Stimulated activated CD8-positive, alpha-beta memory T cell treated with anti-CD3 and anti-CD28 coated beads, Interleukin-15, amount 100 ng/mL, for 48 hours (primary cell): ENCODE results near the gene TMOD2.

Experiments used
- DNase-seq, 2 donors: peaks; one replicate each; pipeline ENCODE4 v3.0.0-alpha.2; 2020; ENCODE audit warnings: low read depth in 2 of 2

The TMOD2 gene

DNA sequence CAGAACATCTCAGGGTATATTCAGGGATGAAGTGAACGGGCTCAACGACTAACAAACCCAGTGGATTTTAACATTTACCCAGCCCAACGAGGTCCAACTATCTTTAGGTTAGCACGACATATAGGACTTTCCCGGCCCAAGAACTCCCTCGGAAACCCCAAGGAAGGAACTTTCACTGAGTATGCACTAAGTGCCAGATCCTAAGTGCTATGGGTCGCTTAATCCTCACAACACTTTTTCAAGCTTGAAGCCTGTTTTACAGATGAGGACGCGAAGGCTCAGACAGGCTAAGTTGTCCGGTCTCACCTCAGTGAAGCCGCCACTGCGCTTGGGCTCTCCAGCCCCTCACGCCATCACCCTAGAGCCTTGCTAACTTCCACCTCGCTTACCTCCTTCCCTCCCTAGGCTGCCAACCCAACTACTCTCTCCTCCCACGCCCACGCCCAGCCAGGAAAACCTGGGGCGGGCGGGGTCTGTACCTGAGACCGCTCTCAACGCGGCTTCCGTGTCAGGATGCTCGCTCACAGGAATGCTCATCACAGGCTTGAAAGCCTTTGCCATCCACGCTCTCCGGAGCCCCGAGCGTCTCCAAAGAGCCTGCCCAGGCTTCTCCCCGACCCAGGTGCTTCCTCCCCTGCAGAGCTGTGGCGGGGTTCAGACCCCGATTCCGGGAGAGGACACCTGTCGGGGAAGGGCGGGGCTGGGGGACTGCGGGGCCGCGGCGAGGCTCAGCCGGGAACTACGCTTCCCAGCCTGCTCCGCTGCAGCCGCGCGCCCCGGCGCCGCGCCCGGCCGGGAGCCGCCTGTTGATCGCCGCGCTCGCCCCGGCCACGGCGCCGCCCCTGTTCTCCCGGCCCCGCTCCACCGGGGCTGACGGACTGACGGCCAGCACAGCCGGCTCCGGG lies at the start of gene TMOD2:
Gene TMOD2 (plus strand): TSS at position 806 of the 905 bp plus-strand sequence. CDS start 14,845 bp downstream, outside the sequence.
- DNase-seq = peak in 1 of 2 donors; percentile 44

- DNase-seq = no peak
Observed at GRCh38 chr15:51702710-51703109, 48.7 kb upstream of the TMOD2 start.

DNA sequence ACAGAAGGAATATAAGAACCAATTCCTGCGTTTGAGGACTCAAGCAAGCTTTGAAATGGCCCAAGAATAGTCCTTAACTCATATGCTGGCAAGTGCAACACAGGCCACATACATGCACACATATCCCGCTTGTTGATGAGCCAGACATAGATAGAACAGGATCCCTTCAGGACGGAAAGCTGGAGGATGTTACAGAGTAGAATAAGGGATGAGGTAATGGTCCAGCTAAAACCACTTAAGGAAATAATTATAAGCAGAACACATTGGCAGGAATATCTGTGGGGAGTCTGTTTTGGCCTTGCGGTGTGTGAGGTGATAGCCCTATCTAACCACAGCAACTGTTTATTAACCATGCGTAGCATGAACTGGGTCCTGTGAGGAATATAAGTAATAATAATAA lies 45.1 kb upstream of the TMOD2 start:
- DNase-seq = no peak

DNA sequence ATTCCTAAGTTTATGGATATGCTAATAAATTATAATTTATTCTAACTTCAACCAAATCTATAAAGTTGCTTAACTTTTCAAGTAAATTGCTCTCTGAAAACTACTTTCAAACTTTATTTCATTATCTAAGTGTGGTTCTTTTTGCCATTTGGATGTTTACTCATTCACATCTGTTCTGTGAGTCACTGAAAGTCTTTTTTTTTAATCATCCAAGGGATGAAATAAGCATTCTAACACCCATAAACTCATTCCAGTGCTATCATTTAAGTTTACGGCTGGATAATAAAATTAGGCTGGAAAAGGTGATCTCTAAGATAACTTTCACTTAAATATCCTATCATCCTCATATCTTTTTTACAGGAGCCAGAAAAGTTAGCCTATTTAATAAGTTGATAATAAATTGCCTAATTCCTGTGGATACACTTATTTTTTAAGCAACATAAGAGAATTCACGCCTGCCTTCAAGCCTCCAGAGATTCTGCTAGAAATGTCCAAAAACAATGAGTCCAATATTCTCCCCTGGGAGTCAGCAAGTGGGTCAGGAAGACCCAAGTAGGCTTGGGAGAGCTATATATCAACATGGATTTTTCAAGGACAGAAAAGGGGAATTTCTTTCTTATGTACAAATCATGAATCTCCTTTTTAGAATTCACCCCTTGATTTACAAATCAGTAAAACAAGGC lies 44.3 kb upstream of the TMOD2 start:
- no peak for DNase-seq

- no peak for DNase-seq
Observed at GRCh38 chr15:51708013-51708412, 43.4 kb upstream of the TMOD2 start.

- DNase-seq = no peak
Observed at GRCh38 chr15:51709031-51709430, 42.4 kb upstream of the TMOD2 start.

DNA sequence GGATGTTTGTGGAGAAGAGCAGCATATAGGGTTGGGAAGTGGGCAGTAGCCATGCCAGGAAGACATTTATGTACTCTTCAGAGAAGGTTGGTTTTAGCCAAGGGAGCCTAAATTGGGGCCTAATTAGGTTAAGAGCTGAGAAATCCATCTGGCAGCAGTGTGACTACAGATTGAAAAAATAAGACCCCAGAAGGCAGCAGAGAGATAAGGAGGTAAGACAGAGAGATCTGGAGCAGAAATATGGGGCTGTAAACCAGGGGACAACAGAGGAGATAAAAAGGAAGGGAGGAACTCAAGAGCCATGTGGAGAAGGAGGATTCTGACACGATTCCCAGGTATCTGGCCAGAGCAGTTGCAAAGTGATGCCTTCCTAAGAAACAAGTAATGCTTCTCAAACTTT lies 37.2 kb upstream of the TMOD2 start:
- DNase-seq = no peak

DNA sequence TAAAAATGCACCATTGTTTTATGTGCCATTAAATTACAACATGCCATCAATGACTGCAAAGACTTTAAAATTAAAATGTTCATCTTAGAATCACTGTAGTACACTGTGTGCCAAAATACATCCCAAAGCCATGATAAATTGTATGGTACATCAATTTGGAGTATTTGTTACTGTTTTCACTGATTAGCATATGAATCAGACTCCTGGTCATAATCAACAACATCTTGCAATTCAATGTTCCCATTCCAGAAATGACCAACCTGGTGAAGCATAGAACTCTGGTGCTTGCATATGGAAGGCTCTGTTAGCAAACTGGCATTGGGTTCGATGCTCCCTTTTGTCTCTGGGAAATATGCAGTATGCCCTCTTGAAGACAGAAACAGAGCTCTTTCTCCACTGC lies 36.5 kb upstream of the TMOD2 start:
- no peak for DNase-seq

- DNase-seq = no peak
Observed at GRCh38 chr15:51718219-51718618, 33.2 kb upstream of the TMOD2 start.

DNA sequence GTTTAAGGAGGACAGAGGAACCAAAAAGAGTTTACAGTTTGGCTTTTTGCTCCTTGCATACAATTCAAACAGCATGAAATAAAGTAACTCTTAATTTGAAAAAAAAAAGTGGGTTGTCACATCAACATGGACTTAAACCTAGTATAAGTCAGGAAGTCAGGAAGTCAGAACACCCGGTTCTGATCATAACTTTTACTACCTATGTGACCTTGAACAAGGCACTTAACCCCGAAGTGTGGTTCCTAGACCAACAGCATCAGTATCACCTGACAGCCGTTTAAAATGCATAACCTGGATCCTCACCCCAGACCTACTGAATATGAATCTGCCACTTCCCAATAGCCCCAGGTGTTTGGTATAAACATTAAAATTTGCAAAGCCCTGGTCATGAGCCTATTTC lies 32.7 kb upstream of the TMOD2 start:
- DNase-seq = no peak

DNA sequence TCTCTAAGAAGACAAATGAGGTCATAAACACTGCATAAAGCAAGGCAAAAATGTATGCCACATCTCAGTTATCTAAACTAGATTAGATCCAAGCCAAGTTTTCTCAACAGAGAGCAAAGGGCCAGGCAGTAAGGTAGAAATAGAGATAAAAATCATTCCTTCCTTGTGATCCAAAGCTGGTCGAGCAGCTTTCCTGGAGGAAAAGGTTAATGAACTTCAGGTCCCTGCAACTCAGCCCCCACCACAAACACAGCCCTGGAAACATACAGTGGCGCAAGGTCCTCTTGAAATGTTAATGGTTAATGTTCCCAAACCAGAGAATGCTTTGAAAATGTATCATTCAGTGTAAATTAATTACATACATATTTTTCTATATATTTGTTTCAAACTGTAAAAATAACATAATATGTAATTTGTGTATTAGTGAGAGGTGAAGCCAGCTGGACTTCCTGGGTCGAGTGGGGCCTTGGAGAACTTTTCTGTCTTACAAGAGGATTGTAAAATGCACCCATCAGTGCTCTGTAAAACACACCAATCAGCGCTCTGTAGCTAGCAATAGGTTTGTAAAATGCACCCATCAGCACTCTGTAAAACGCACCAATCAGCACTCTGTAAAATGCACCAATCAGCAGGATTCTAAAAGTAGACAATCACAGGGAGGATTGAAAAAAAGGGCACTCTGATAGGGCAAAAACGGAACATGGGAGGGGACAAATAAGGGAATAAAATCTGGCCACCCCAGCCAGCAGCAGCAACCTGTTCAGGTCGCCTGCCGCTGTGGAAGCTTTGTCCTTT lies 31.0 kb upstream of the TMOD2 start:
- no peak for DNase-seq

DNA sequence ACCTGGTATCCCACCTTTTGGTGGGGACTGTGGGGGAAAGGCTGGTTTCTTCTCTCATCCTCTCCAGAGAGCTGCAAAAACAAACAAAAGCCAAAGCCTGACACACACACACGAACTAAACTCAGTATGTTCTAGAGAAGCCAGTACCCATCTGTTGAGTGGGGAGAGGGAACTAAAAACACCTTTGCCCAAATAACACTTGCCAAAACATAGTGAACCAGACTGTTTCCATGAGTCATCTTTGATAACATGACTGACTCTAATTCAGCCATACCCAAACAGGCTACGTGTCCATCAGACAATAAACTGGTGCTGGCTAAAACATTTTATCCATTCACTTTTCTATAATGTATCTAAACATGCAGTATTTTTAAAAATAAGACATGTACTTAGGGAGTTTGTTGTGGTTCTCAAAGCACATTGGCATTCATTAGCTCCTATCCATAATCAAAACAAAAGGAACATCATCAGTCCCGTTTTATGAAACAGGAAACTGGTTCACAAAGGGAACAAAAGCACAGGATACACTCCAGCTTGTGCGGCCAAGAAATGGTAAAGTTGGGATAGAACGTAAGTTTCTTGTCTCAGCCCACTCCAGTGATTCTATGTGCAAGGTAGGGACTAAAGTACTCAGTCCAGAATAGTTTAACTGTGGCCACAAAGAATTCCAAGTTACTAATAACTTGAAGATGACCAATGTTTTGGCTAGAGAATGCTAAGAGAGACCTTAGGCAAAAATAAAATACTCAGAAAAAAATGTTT lies 30.0 kb upstream of the TMOD2 start:
- DNase-seq = no peak

DNA sequence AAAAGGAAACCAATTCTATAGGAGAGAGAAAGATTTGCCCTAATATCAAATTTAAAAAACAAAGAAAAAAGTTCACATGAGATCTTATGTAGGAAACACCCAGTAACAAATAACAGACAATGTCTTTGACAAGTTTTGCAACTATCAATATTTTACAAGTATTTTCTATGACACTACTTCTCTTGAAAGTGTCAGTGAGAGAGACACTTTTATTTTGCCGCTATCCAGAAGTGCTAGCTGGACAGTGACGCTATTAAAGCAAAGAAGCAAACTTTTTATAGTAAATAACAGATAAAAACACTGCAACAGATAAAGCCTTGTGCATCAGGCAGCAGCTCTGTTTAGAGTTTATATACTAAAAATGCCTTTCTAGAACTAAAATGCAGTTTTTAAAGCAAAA lies 27.2 kb upstream of the TMOD2 start:
- DNase-seq = no peak

- no peak for DNase-seq
Observed at GRCh38 chr15:51724673-51725072, 26.7 kb upstream of the TMOD2 start.

- DNase-seq = no peak
Observed at GRCh38 chr15:51726302-51727073, 24.9 kb upstream of the TMOD2 start.

DNA sequence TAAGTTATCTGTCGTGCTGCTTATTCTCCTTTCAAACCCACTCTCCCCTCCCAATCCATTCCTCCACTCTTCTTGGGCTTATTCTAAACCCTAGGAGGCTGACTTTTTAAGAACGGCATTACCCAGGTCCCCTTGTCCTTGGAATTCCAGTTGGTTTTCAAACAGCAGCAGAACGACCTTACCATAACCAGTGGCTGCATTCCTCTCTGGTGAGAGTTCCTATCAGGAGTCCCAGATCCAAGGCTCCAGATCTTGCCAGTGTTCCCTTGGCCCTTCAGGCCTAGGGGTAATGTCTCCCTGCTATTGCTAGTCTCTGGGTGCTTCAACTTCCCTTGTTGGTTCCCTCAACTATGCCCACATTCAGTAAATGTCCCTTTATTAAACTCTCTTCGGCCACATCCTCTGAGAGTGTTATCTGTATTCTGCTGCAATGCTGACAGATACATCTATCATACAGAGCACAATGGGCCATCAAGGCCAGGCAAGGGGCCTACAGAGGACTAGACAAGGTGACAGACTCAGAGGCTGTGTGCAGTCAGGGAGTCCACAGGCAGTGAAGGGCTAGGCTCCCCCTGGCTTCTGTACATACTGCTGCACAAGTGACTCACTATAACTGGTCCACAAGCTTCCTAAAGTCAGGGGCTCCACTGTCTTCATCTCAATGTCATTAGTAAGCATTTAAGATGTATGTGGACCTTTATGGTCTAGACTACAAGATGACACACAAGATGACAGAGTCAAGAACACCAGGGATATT lies 24.1 kb upstream of the TMOD2 start:
- no peak for DNase-seq

DNA sequence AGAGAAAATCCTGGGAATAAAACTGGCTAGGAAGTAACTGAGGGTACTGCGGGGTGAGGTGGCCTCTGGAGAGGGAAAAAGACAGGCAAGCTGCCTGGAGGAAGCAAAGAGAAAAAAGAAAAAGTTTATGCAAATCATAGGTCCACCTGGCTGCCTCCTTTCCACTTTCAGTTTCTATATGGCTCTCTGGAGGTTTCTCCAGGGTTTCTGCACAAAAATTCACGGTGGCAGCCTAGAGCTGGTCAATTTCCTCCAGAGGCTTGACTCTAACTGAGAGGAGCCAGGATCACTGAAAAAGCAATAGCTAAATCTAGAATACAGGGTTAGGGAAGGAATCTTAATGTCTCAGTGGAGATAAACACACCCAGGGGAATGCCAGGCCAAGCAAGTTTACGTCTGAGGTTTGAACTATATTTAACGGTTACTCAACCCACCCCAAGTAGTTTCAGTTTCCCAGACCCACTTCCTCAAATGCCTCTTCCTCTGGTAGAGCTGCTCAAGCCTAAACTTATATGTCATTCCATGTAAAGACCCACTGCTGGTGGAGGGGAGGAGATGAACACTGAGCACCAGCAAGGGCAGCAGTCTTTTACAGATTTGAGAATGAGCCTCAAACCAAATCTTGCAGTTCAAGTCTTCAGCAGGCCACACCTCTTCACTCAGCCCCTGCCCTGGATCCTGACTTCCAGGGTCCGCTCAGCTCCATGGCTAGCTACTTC lies 19.7 kb upstream of the TMOD2 start:
- DNase-seq = no peak

DNA sequence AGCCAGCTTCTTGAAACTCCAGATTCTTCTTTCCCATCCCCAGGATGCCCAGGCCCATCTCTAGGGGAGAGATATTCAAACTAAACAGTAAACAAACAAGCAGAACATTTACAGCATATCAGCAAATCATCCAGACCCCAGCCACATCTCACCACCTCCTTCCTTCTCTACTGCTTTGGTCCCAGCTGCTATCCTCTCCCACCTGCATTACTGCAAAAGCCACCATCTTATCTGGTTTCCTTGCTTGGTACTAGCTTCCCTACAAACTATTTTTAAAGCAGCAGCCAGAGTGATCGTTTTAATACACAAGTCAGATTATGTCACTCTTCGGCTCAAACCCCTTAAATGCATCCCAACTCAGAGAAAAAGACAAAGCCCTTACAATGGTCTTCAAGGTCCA lies 18.8 kb upstream of the TMOD2 start:
- no peak for DNase-seq

DNA sequence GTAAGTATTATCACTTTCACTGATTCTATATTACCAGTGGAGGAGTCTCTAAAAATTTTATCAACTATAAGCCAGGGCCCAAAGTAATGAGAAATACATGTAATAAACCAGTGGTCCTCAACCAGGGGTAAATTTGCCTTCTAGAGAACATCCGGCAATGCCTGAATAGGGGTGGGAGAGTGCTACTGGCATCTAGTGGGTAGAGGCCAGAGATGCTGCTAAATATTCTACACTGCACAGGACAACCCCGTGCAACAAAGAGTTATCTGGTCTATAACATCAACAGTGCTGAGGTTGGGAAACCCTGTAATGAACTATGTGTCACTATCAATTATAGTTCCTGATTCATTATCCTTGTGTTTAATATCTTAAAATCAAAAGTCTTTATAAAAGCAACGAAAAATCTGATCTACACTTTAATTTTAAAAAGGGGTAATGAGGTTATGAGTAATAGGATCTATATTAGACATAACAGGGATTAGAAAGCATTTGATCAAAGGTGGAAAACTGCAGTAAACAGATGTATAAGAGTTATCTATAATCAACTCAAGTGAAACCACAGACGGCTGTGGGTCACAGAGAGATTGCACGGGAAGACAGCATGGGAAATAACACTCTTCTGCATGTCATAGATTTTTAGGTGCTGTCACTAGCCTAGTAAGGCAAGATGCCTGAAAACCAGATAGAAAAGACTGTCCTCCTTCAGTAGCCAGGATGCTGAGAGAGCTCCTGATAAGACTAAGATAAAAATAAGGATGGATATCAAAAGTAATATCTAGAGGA lies 16.0 kb upstream of the TMOD2 start:
- no peak for DNase-seq
